ENCODE data around the gene FBXL20. TPM values are rescaled to one million over a fixed set of nuclear protein-coding genes. Genes with fewer than 3 reads are reported as not detected.

FBXL20 gene
- total RNA-seq, 1 donor = 16.0 TPM

DNA sequence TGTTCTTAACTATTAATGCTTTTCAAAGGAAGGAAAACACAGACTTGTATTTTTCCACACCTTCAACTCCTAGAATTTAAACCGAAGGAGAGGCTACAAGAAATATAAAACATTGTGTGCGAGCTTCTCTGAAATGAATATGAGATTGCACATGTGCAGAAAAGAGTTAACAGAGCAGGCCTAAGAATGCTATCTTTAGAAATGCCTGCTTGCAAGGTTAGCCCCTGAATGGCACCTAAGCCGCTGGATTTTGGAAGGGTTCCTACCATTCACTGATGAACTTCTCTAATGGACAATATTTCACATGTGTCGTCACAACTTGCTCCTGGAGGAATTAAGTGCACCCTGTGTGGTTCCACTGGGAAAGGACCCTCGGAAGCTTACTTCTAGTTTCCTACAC is 69.3 kb downstream of the FBXL20 start:
- H3K4me3 ChIP-seq (ENCODE audit: low read depth, low read length) = no peak overlapping the region
- DNase-seq (ENCODE audit: low read depth) = no peak
- TF ChIP-seq CTCF (IDR thresholded peaks at IDR 0.05; ENCODE audit: insufficient read depth, low read depth, low read length) = no peak

DNA sequence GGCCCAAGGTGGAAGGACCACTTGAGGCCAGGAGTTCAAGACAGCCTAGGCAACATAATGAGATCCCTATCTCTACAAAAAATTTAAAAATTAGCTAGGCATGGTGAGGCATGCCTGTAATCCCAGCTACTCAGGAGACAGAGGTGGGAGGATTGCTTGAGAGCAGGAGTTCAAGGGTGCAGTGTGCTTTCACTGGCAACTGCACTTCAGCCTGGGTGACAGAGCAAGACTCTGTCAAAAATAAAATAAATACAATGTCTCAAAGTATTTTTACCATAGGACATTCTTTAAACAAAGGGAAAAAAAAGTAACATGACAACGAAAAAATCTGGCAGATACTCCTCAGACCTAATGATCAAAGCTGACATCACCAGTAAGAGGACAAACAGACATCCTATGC is 72.6 kb downstream of the FBXL20 start:
- H3K4me3 ChIP-seq (ENCODE audit: low read depth, low read length) = no peak overlapping the region
- no peak for TF ChIP-seq CTCF (IDR thresholded peaks at IDR 0.05; ENCODE audit: insufficient read depth, low read depth, low read length)
- no peak for DNase-seq (ENCODE audit: low read depth)

DNA sequence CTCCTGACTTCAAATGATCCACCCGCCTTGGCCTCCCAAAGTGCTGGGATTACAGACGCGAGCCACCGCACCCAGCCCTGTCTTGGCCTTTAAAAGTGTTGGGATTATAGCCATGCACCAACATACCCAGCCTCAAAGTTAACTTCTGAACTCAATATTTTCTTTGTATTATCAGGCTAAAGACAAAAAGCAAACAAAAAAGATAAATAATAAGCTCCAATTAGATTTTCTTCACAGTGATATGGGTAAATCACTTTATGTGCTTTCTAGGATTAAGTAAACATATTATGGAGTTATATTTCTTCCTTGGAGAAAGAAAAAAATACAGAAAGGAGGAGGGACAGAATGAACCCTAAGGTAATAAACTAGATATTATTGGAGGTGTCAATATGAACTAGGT is 74.3 kb downstream of the FBXL20 start:
- no peak for TF ChIP-seq CTCF (IDR thresholded peaks at IDR 0.05; ENCODE audit: insufficient read depth, low read depth, low read length)
- H3K4me3 ChIP-seq (ENCODE audit: low read depth, low read length) = no peak overlapping the region
- no peak for DNase-seq (ENCODE audit: low read depth)

- no peak for DNase-seq (ENCODE audit: low read depth)
- no peak for TF ChIP-seq CTCF (IDR thresholded peaks at IDR 0.05; ENCODE audit: insufficient read depth, low read depth, low read length)
- no peak overlapping the region for H3K4me3 ChIP-seq (ENCODE audit: low read depth, low read length)
Observed at GRCh38 chr17:39325528-39326240, 75.7 kb downstream of the FBXL20 start.

- TF ChIP-seq CTCF (IDR thresholded peaks at IDR 0.05; ENCODE audit: insufficient read depth, low read depth, low read length) = no peak
- no peak overlapping the region for H3K4me3 ChIP-seq (ENCODE audit: low read depth, low read length)
Observed at GRCh38 chr17:39318636-39319035, 82.8 kb downstream of the FBXL20 start.

DNA sequence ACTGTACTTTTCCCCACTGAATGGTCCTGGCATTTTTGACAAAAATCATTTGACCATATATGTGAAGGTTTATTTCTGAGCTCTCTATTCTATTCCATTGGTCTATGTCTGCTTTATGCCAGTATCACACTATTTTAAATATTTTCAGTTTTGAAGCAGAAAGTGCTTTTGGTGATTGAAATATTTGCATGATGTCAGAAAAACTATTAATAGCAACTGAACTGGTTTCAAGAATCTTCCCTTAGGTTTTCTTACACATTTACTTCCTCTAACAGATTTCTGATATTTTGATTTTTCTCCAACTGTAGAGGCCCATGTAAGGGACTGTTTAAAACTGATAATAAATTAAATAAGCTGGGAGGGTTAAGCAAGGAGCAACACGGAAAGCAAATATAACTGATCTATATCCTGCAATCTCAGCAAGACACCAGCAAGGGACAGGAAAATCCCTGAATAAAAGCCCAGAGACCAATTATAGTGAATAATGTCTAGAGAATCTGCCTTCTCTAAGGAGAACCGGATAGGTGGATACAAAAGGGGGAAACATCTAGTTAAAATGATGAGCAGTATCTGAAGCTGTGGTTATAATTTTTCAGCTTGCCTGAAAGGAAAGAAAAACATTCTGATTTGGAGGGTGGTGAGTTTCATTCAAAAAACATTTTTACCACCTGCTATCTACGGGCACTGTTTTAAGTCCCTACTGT is 94.8 kb downstream of the FBXL20 start:
- DNase-seq (ENCODE audit: low read depth) = no peak
- no peak for TF ChIP-seq CTCF (IDR thresholded peaks at IDR 0.05; ENCODE audit: insufficient read depth, low read depth, low read length)
- H3K4me3 ChIP-seq (ENCODE audit: low read depth, low read length) = no peak overlapping the region

More at GRCh38 chr17:39318636-39319035, 82.8 kb downstream of the FBXL20 start:
- no peak for DNase-seq (ENCODE audit: low read depth)

Data from fibroblast of villous mesenchyme (primary cell).